HUES6 (cell line): ENCODE data around the gene POMT2.

Experiments used
- H3K27ac ChIP-seq: 2 replicates; pipeline ENCODE4 v1.7.0; 2013; ENCODE audit warnings: low read depth, mild to moderate bottlenecking, low read length, inconsistent platforms
- H3K27me3 ChIP-seq: 2 replicates; pipeline ENCODE4 v1.6.1; 2013; ENCODE audit warnings: low read length; ENCODE audit not compliant: control insufficient read depth, insufficient read depth
- H3K36me3 ChIP-seq: 2 replicates; pipeline ENCODE4 v1.6.1; 2013; ENCODE audit warnings: low read length; ENCODE audit not compliant: control insufficient read depth, insufficient read depth
- H3K4me1 ChIP-seq: 2 replicates; pipeline ENCODE4 v1.6.1; 2013; ENCODE audit warnings: low read length; ENCODE audit not compliant: control insufficient read depth, insufficient read depth
- H3K4me3 ChIP-seq: 2 replicates; pipeline ENCODE4 v1.5.1; 2013; ENCODE audit warnings: low read depth, low read length
- H3K9ac ChIP-seq: one replicate; pipeline ENCODE4 v1.6.1; 2013; ENCODE audit warnings: mild to moderate bottlenecking, low read length
- H3K9me3 ChIP-seq: 2 replicates; pipeline ENCODE4 v1.6.1; 2013; ENCODE audit warnings: low read depth, low read length; ENCODE audit not compliant: control insufficient read depth, insufficient read depth

POMT2 gene, protein sequence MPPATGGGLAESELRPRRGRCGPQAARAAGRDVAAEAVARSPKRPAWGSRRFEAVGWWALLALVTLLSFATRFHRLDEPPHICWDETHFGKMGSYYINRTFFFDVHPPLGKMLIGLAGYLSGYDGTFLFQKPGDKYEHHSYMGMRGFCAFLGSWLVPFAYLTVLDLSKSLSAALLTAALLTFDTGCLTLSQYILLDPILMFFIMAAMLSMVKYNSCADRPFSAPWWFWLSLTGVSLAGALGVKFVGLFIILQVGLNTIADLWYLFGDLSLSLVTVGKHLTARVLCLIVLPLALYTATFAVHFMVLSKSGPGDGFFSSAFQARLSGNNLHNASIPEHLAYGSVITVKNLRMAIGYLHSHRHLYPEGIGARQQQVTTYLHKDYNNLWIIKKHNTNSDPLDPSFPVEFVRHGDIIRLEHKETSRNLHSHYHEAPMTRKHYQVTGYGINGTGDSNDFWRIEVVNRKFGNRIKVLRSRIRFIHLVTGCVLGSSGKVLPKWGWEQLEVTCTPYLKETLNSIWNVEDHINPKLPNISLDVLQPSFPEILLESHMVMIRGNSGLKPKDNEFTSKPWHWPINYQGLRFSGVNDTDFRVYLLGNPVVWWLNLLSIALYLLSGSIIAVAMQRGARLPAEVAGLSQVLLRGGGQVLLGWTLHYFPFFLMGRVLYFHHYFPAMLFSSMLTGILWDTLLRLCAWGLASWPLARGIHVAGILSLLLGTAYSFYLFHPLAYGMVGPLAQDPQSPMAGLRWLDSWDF

GRCh38 chr14:77320238-77320935 lies at the start of gene POMT2:
POMT2 (minus strand) TSS chr14:77320883; CDS start chr14:77320681, 202 bp downstream.
- no peaks in the 10 kb centered on the region for H3K36me3 ChIP-seq
- no peaks in the 10 kb centered on the region for H3K27me3 ChIP-seq
- peak within 1 kb of the TSS; percentile 72 for H3K4me3 ChIP-seq
- peaks cover 32% of the 10 kb centered on the region for H3K4me1 ChIP-seq
- H3K9ac ChIP-seq: peak within 1 kb of the TSS; percentile 85
- H3K27ac ChIP-seq: peak within 1 kb of the TSS; percentile 89
- no peaks in the 10 kb centered on the region for H3K9me3 ChIP-seq

GRCh38 chr14:77369285-77369684 lies 48.6 kb upstream of the POMT2 start:
- H3K9me3 ChIP-seq: no peaks in the 10 kb centered on the region
- no peak overlapping the region for H3K9ac ChIP-seq
- no peak overlapping the region for H3K27ac ChIP-seq
- no peak overlapping the region for H3K4me3 ChIP-seq
- H3K27me3 ChIP-seq: no peaks in the 10 kb centered on the region
- no peaks in the 10 kb centered on the region for H3K36me3 ChIP-seq
- H3K4me1 ChIP-seq: 0 out of 2 replicates have a peak, but pooled peaks cover 2% of the 10 kb centered on the region

DNA sequence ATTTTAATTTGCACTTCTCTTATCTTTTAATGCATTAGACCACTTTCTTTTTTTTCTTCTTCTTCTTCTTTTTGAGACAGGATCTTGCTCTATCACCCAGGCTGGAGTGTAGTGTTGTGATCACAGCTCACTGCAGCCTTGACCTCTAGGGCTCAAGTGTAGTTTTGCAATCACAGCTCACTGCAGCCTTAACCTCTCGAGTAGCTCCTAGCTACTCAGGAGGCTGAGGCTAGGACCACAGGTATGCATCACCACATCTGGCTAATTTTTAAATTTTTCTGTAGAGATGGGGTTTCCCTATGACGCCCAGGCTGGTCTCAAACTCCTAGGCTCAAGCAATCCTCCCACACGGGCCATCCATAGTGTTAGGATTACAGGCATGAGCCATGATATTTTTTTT lies 43.5 kb upstream of the POMT2 start:
- Histone ChIP-seq H3K9ac (no peak overlapping the region), H3K9me3 (no peaks in the 10 kb centered on the region), H3K4me3 (no peak overlapping the region), H3K27ac (no peak overlapping the region), H3K27me3 (no peaks in the 10 kb centered on the region), H3K36me3 (no peaks in the 10 kb centered on the region), H3K4me1 (no peaks in the 10 kb centered on the region)

GRCh38 chr14:77359626-77360025 lies 38.9 kb upstream of the POMT2 start:
- Histone ChIP-seq H3K36me3 (no peaks in the 10 kb centered on the region), H3K27ac (no peak overlapping the region), H3K4me1 (no peaks in the 10 kb centered on the region), H3K27me3 (no peaks in the 10 kb centered on the region), H3K4me3 (no peak overlapping the region), H3K9ac (no peak overlapping the region), H3K9me3 (no peaks in the 10 kb centered on the region)

- H3K9ac ChIP-seq: no peak overlapping the region
- no peaks in the 10 kb centered on the region for H3K36me3 ChIP-seq
- H3K4me1 ChIP-seq: no peaks in the 10 kb centered on the region
- no peak overlapping the region for H3K27ac ChIP-seq
- no peaks in the 10 kb centered on the region for H3K27me3 ChIP-seq
- no peak overlapping the region for H3K4me3 ChIP-seq
- H3K9me3 ChIP-seq: no peaks in the 10 kb centered on the region
Observed at GRCh38 chr14:77356899-77357298, 36.2 kb upstream of the POMT2 start.

- H3K27me3 ChIP-seq: no peaks in the 10 kb centered on the region
- no peaks in the 10 kb centered on the region for H3K36me3 ChIP-seq
- no peak overlapping the region for H3K9ac ChIP-seq
- no peaks in the 10 kb centered on the region for H3K4me1 ChIP-seq
- no peak overlapping the region for H3K4me3 ChIP-seq
- no peaks in the 10 kb centered on the region for H3K9me3 ChIP-seq
- H3K27ac ChIP-seq: no peak overlapping the region
Observed at GRCh38 chr14:77355811-77356210, 35.1 kb upstream of the POMT2 start.

DNA sequence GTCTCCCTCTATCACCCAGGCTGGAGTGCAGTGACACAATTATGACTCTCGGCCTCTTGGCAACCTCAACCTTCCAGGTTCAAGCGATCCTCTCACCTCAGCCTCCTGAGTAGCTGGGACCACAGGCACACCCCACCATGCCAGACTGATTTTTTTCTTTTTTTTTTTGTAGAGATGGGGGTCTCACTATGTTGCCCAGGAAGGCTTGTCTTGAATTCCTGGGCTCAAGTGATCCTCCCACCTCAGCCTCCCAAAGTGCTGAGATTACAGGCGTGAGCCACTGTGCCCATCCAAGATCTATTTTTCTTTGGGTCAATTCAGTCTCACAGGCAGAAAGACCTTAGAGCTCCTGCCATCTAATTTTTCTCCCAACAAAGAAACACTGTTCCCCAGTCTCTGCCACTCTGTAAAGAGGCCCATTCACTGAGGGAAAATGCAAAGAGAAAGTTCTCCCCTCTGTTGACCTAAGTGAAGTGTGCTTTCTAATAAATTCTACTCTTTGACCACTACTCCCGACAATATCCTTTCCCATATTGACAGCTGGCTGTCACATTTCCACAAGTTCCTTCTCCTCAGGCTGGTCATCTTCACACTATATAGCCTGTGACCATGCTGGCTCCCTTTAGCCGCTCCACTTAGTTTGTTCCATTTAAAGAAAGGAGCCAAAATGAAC lies 32.9 kb upstream of the POMT2 start:
- Histone ChIP-seq H3K27ac (no peak overlapping the region), H3K9me3 (no peaks in the 10 kb centered on the region), H3K27me3 (no peaks in the 10 kb centered on the region), H3K4me3 (no peak overlapping the region), H3K36me3 (peaks cover 3% of the 10 kb centered on the region), H3K4me1 (no peaks in the 10 kb centered on the region), H3K9ac (no peak overlapping the region)

DNA sequence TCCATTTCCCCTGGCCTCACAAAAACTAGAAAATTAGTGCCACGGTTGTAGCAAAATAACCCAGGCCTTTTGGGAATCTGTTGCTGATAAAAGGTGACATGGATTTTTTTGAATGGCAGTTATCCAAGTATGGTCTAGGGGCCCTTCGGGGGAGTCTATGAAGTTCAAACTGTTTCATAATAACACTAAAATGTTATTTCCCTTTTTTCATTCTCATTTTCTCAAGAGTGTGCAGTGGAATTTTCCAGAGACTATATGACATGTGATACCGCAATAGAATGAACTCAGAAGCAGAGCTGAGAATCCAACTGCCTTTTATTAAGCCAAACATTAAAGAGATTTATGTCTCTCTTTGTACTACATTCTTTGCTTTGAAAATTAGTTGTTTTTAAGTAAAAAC lies 27.1 kb upstream of the POMT2 start:
- H3K36me3 ChIP-seq: peaks cover 7% of the 10 kb centered on the region
- H3K9ac ChIP-seq: no peak overlapping the region
- no peak overlapping the region for H3K4me3 ChIP-seq
- peaks cover 20% of the 10 kb centered on the region for H3K4me1 ChIP-seq
- no peaks in the 10 kb centered on the region for H3K9me3 ChIP-seq
- no peak overlapping the region for H3K27ac ChIP-seq
- H3K27me3 ChIP-seq: no peaks in the 10 kb centered on the region

DNA sequence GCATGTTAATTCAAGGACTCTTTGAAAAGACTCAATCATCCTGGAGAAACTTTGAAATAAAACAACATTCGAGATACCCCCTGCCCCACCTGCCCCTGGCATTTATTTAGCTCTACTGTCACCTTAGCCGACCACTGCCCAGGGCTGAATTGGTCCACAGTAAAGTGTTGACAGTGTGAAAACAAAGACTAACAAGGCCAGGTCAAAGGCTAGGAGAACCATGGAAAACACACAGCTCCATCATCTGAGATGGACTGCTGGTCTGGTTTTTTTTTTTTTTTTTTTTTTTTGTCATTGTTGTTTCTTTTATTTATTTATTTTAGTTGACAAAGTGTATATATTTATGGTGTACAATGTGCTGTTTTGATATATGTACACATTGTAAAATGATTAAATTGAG lies 25.8 kb upstream of the POMT2 start:
- Histone ChIP-seq H3K27ac (no peak overlapping the region), H3K9ac (no peak overlapping the region), H3K9me3 (no peaks in the 10 kb centered on the region), H3K4me3 (no peak overlapping the region), H3K4me1 (peaks cover 24% of the 10 kb centered on the region), H3K36me3 (peaks cover 10% of the 10 kb centered on the region), H3K27me3 (no peaks in the 10 kb centered on the region)

- Histone ChIP-seq H3K27ac (no peak overlapping the region), H3K9ac (no peak overlapping the region), H3K27me3 (no peaks in the 10 kb centered on the region), H3K4me3 (no peak overlapping the region), H3K36me3 (peaks cover 10% of the 10 kb centered on the region), H3K9me3 (no peaks in the 10 kb centered on the region), H3K4me1 (peaks cover 29% of the 10 kb centered on the region)
Observed at GRCh38 chr14:77344377-77344996, 23.8 kb upstream of the POMT2 start.
